ENCODE measurements around the gene SPSB2. TPM values are rescaled to one million over a fixed set of nuclear protein-coding genes. Genes with fewer than 3 reads are reported as not detected.

SPSB2 gene
- total and polyA plus RNA-seq, 2 experiments from 2014 or later, result 8.2 to 13.1 TPM

- Mint-ChIP-seq H3K4me3 (peak overlapping the region; percentile 64), H3K36me3 (ENCODE audit: low read depth) (peaks cover 32% of the 10 kb centered on the region)
- TF ChIP-seq NANOG (IDR thresholded peaks at IDR 0.05; ENCODE audit: borderline replicate concordance), result no peak
- peak; percentile 80 for TF ChIP-seq POLR2AphosphoS5 (IDR thresholded peaks at IDR 0.05; ENCODE audit: low read depth)
Measured at GRCh38 chr12:6827437-6827911, 45.6 kb downstream of the SPSB2 start.

GRCh38 chr12:6826734-6827436 is 46.2 kb downstream of the SPSB2 start:
- peak; percentile 5 to 20; a peak in 1 of 4 replicates for TF ChIP-seq CTCF (conservative IDR thresholded peaks at IDR 0.05; ENCODE audit: low read depth in 2 of 2)
- TF ChIP-seq EZH2 (IDR thresholded peaks at IDR 0.05; ENCODE audit: low read depth, unreplicated experiment), result no peak
- peak overlapping the region; percentile 39 for H3K4me3 ChIP-seq
- no peaks in the 10 kb centered on the region for H3K9me3 Mint-ChIP-seq
- no peak for DNase-seq (ENCODE audit: low spot score)
- H2AFZ ChIP-seq, result no peak overlapping the region
- peaks cover 45% of the 10 kb centered on the region for H3K27me3 ChIP-seq (ENCODE audit: insufficient read depth)
- peaks cover 52% of the 10 kb centered on the region for H3K4me1 Mint-ChIP-seq
- H3K27ac ChIP-seq (ENCODE audit: low read depth), result no peak overlapping the region
- peak overlapping the region; percentile 63 for H3K4me2 ChIP-seq
- peaks cover 23% of the 10 kb centered on the region for H3K27me3 Mint-ChIP-seq (ENCODE audit: insufficient read depth, low read depth, poor library complexity)
- peaks cover 27% of the 10 kb centered on the region for H3K36me3 Mint-ChIP-seq (ENCODE audit: low read depth)
- H3K4me1 ChIP-seq (ENCODE audit: insufficient read depth), result peaks cover 40% of the 10 kb centered on the region
- H3K9me2 ChIP-seq (ENCODE audit: insufficient read depth), result no peaks in the 10 kb centered on the region
- H3K36me3 ChIP-seq (ENCODE audit: insufficient read depth), result peaks cover 3% of the 10 kb centered on the region; the same call in 1 of the 2 replicates
- no peak for ATAC-seq
- peak overlapping the region; percentile 38; the same call in 1 of the 2 replicates for H3K27ac Mint-ChIP-seq
- H4K20me1 ChIP-seq (replicated peaks; ENCODE audit: insufficient read depth), result no peaks in the 10 kb centered on the region
- H3K4me3 Mint-ChIP-seq, result peak overlapping the region; percentile 64
- H3F3A ChIP-seq (replicated peaks; ENCODE audit: low read depth), result peaks cover 16% of the 10 kb centered on the region
- peaks cover 9% of the 10 kb centered on the region for H3K79me2 ChIP-seq (replicated peaks; ENCODE audit: insufficient read depth)

More at GRCh38 chr12:6827437-6827911, 45.6 kb downstream of the SPSB2 start:
- peak overlapping the region; percentile 63 for H3K4me2 ChIP-seq
- Mint-ChIP-seq H3K4me1 (peaks cover 48% of the 10 kb centered on the region), H3K9me3 (no peaks in the 10 kb centered on the region), H3K27ac (peak overlapping the region; percentile 38; the same call in 1 of the 2 replicates), H3K27me3 (ENCODE audit: insufficient read depth, low read depth, poor library complexity) (peaks cover 23% of the 10 kb centered on the region)
- peaks cover 13% of the 10 kb centered on the region for H3F3A ChIP-seq (replicated peaks; ENCODE audit: low read depth)
- H3K36me3 ChIP-seq (ENCODE audit: insufficient read depth), result peaks cover 3% of the 10 kb centered on the region; the same call in 1 of the 2 replicates
- H3K27ac ChIP-seq (ENCODE audit: low read depth), result no peak overlapping the region
- H3K4me3 ChIP-seq, result peak overlapping the region; percentile 39
- DNase-seq (ENCODE audit: low spot score) (peak; percentile 93), ATAC-seq (peak; percentile 30)
- no peaks in the 10 kb centered on the region for H4K20me1 ChIP-seq (replicated peaks; ENCODE audit: insufficient read depth)
- no peak overlapping the region for H2AFZ ChIP-seq
- peaks cover 35% of the 10 kb centered on the region for H3K4me1 ChIP-seq (ENCODE audit: insufficient read depth)
- peaks cover 9% of the 10 kb centered on the region for H3K79me2 ChIP-seq (replicated peaks; ENCODE audit: insufficient read depth)
- H3K27me3 ChIP-seq (ENCODE audit: insufficient read depth), result peaks cover 39% of the 10 kb centered on the region
- no peaks in the 10 kb centered on the region for H3K9me2 ChIP-seq (ENCODE audit: insufficient read depth)

GRCh38 chr12:6826125-6826733 is 46.9 kb downstream of the SPSB2 start:
- no peaks in the 10 kb centered on the region for H3K9me3 Mint-ChIP-seq
- Histone ChIP-seq H3K27ac (ENCODE audit: low read depth) (no peak overlapping the region), H3K27me3 (ENCODE audit: insufficient read depth) (peaks cover 46% of the 10 kb centered on the region), H3K9me2 (ENCODE audit: insufficient read depth) (no peaks in the 10 kb centered on the region), H3K79me2 (replicated peaks; ENCODE audit: insufficient read depth) (peaks cover 9% of the 10 kb centered on the region), H3K4me3 (no peak overlapping the region), H2AFZ (no peak overlapping the region), H3F3A (replicated peaks; ENCODE audit: low read depth) (peaks cover 17% of the 10 kb centered on the region), H3K36me3 (ENCODE audit: insufficient read depth) (0 out of 2 replicates have a peak, but pooled peaks cover 3% of the 10 kb centered on the region), H4K20me1 (replicated peaks; ENCODE audit: insufficient read depth) (no peaks in the 10 kb centered on the region), H3K4me2 (peak overlapping the region; percentile 88; the same call in 1 of the 2 replicates), H3K4me1 (ENCODE audit: insufficient read depth) (peaks cover 40% of the 10 kb centered on the region)
- H3K4me3 Mint-ChIP-seq, result no peak overlapping the region; the same call in 2 of the 3 replicates
- DNase-seq (ENCODE audit: low spot score) (no peak), ATAC-seq (no peak)
- peaks cover 21% of the 10 kb centered on the region for H3K36me3 Mint-ChIP-seq (ENCODE audit: low read depth)
- peaks cover 53% of the 10 kb centered on the region for H3K4me1 Mint-ChIP-seq
- H3K27ac Mint-ChIP-seq, result no peak overlapping the region
- peaks cover 23% of the 10 kb centered on the region for H3K27me3 Mint-ChIP-seq (ENCODE audit: insufficient read depth, low read depth, poor library complexity)
- TF ChIP-seq REST (IDR thresholded peaks at IDR 0.05; ENCODE audit: unreplicated experiment) (no peak), ZNF331 (CRISPR knock-in tag; IDR thresholded peaks at IDR 0.05; ENCODE audit: low read depth) (no peak), STAT1 (IDR thresholded peaks at IDR 0.05; ENCODE audit: unreplicated experiment) (no peak), CREB1 (CRISPR knock-in tag; IDR thresholded peaks at IDR 0.05; ENCODE audit: low read depth) (no peak)

All from GM23338 (cell line).